SU-DHL-6 (cell line): ENCODE data around the gene F8A2.
"Not testable (repeated sequence)": the region's sequence is repeated elsewhere in the genome, so short reads cannot be mapped to it uniquely, and the experiment has no call there.

ENCODE experiments used
- H2AFZ ChIP-seq: fragments of 200-600 bp; sonication (generic); 2 replicates; pipeline ENCODE4 v1.6.1; 2014; ENCODE audit warnings: low read depth, mild to moderate bottlenecking, moderate library complexity, mixed read lengths, antibody characterized with exemption, low read length; ENCODE audit not compliant: severe bottlenecking
- H3F3A ChIP-seq: fragments of 200-600 bp; shearing (Covaris generic); 2 replicates; pipeline ENCODE4 v1.6.0; 2016; ENCODE audit warnings: antibody characterized with exemption, mild to moderate bottlenecking; ENCODE audit not compliant: insufficient read depth
- H3K27ac ChIP-seq: fragments of 200-600 bp; sonication (generic); 2 replicates; pipeline ENCODE4 v1.5.1; 2016; ENCODE audit warnings: low read depth, mild to moderate bottlenecking, low read length, moderate library complexity, mixed read lengths
- H3K27me3 ChIP-seq: fragments of 200-600 bp; sonication (generic), shearing (Covaris generic); 2 replicates; pipeline ENCODE4 v1.6.0; 2014; ENCODE audit warnings: mild to moderate bottlenecking, low read length
- H3K36me3 ChIP-seq: fragments of 200-600 bp; sonication (generic); 2 replicates; pipeline ENCODE4 v1.6.1; 2014; ENCODE audit warnings: mild to moderate bottlenecking, low read length, mixed read lengths
- H3K4me2 ChIP-seq: fragments of 300-600, 200-600 bp; shearing (Covaris generic), sonication (generic); 2 replicates; pipeline ENCODE4 v1.6.0; 2014; ENCODE audit warnings: low read length, low read depth, mild to moderate bottlenecking; ENCODE audit not compliant: poor library complexity, severe bottlenecking
- H3K4me3 ChIP-seq: fragments of 200-600 bp; sonication (generic); 2 replicates; pipeline ENCODE4 v1.5.1; 2014; ENCODE audit warnings: antibody characterized with exemption, low read length, mild to moderate bottlenecking, mixed read lengths; ENCODE audit not compliant: insufficient read depth, poor library complexity, severe bottlenecking
- H3K79me2 ChIP-seq: fragments of 200-600 bp; sonication (generic); 2 replicates; pipeline ENCODE4 v1.6.1; 2014; ENCODE audit warnings: mild to moderate bottlenecking, low read length, moderate library complexity; ENCODE audit not compliant: insufficient read depth
- H3K9ac ChIP-seq: fragments of 200-600 bp; sonication (generic); 2 replicates; pipeline ENCODE4 v1.7.0; 2014; ENCODE audit warnings: mild to moderate bottlenecking, low read length
- H3K9me2 ChIP-seq: fragments of 200-600 bp; sonication (generic); replicated peaks from 2 replicates; pipeline ENCODE4 v1.6.1; 2014; ENCODE audit warnings: low read length; ENCODE audit not compliant: insufficient read depth
- H3K9me3 ChIP-seq: fragments of 200-600 bp; sonication (generic); 2 replicates; pipeline ENCODE4 v1.6.1; 2014; ENCODE audit warnings: low read length, mixed read lengths; ENCODE audit not compliant: insufficient read depth
- H4K20me1 ChIP-seq: fragments of 200-600 bp; sonication (generic); 2 replicates; pipeline ENCODE4 v1.6.1; 2014; ENCODE audit warnings: low read depth, mild to moderate bottlenecking, antibody characterized with exemption, low read length, moderate library complexity, mixed read lengths
- EZH2phosphoT487 ChIP-seq: fragments of 200-600 bp; sonication (generic), shearing (Covaris generic); conservative IDR thresholded peaks from 2 replicates; pipeline ENCODE4 v1.6.1; 2018; ENCODE audit warnings: mild to moderate bottlenecking, antibody characterized with exemption, low read length, moderate library complexity, mixed read lengths
- TF ChIP-seq, protein P1 (sequence below): fragments of 200-600 bp; sonication (generic); IDR thresholded peaks from one replicate; pipeline ENCODE4 v1.5.1; 2017; ENCODE audit warnings: antibody characterized with exemption, mild to moderate bottlenecking, low read length, moderate library complexity; ENCODE audit not compliant: insufficient read depth, poor library complexity, severe bottlenecking

The F8A2 gene

DNA sequence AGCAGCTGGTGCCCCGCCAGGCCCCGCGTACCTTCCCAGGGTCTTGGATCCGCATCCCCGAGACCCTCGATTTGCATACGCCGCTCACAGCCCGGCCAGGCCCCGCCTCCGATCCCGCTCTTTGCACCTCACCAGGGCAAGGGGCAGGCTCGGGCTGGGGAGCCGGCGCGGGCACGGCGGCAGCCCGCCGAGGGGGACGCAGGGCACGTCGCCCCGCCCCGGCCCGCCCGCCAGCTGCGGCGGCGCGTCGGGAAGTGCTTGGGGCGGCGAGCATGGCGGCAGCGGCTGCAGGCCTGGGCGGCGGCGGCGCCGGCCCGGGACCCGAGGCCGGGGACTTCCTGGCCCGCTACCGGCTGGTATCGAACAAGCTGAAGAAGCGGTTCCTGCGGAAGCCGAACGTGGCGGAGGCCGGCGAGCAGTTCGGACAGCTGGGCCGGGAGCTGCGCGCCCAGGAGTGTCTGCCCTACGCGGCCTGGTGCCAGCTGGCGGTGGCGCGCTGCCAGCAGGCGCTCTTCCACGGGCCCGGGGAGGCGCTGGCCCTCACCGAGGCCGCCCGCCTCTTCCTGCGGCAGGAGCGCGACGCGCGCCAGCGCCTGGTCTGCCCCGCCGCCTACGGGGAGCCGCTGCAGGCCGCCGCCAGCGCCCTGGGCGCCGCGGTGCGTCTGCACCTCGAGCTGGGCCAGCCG lies at the start of gene F8A2:
Gene F8A2, plus strand, starts transcription at position 253 of the 686 bp plus-strand sequence. Its CDS starts 20 bp downstream, at position 273.
- not testable (repeated sequence) for H3K9ac ChIP-seq, H3K27ac ChIP-seq, H3K9me2 ChIP-seq, H3K79me2 ChIP-seq, H3K9me3 ChIP-seq, H3K27me3 ChIP-seq, H3F3A ChIP-seq, H3K4me2 ChIP-seq, H3K4me3 ChIP-seq, H2AFZ ChIP-seq, H4K20me1 ChIP-seq, H3K36me3 ChIP-seq

DNA sequence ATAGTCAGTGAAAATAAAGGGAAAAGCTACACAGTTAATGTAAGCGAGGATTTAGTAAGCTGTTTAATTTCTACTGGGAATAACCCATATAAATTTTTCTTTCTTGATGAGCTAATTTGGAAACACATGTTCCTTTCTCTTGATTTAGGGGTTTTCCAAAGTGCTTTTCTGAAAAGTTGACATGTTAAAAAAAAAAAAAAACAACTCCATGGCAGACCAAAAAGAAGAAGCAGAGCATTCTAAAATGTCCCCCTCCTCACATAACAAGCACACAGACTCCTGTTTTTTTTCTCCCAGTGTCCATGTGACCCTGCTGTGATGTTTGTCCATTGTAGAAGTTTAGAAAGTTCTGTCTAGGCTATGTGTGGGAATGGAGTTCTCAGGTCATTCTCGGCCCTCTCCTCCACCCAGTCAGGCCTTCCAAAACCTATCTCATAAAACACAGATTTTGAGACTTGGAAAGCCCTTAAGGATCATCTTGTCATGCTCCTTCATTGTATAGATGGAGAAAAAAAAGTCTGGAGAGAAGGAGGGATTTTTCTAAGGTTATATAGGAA lies 48.3 kb upstream of the F8A2 start:
- TF ChIP-seq EZH2phosphoT487: no peak
- TF ChIP-seq, protein P1, sequence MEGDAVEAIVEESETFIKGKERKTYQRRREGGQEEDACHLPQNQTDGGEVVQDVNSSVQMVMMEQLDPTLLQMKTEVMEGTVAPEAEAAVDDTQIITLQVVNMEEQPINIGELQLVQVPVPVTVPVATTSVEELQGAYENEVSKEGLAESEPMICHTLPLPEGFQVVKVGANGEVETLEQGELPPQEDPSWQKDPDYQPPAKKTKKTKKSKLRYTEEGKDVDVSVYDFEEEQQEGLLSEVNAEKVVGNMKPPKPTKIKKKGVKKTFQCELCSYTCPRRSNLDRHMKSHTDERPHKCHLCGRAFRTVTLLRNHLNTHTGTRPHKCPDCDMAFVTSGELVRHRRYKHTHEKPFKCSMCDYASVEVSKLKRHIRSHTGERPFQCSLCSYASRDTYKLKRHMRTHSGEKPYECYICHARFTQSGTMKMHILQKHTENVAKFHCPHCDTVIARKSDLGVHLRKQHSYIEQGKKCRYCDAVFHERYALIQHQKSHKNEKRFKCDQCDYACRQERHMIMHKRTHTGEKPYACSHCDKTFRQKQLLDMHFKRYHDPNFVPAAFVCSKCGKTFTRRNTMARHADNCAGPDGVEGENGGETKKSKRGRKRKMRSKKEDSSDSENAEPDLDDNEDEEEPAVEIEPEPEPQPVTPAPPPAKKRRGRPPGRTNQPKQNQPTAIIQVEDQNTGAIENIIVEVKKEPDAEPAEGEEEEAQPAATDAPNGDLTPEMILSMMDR: no peak
- Histone ChIP-seq H3K4me2 (no peak overlapping the region), H3K36me3 (no peaks in the 10 kb centered on the region), H3K27ac (no peak overlapping the region), H3K9me3 (no peaks in the 10 kb centered on the region), H3K27me3 (no peaks in the 10 kb centered on the region), H3K4me3 (no peak overlapping the region), H4K20me1 (no peaks in the 10 kb centered on the region), H2AFZ (no peak overlapping the region), H3F3A (no peaks in the 10 kb centered on the region), H3K9me2 (no peaks in the 10 kb centered on the region), H3K79me2 (no peaks in the 10 kb centered on the region), H3K9ac (no peak overlapping the region)

DNA sequence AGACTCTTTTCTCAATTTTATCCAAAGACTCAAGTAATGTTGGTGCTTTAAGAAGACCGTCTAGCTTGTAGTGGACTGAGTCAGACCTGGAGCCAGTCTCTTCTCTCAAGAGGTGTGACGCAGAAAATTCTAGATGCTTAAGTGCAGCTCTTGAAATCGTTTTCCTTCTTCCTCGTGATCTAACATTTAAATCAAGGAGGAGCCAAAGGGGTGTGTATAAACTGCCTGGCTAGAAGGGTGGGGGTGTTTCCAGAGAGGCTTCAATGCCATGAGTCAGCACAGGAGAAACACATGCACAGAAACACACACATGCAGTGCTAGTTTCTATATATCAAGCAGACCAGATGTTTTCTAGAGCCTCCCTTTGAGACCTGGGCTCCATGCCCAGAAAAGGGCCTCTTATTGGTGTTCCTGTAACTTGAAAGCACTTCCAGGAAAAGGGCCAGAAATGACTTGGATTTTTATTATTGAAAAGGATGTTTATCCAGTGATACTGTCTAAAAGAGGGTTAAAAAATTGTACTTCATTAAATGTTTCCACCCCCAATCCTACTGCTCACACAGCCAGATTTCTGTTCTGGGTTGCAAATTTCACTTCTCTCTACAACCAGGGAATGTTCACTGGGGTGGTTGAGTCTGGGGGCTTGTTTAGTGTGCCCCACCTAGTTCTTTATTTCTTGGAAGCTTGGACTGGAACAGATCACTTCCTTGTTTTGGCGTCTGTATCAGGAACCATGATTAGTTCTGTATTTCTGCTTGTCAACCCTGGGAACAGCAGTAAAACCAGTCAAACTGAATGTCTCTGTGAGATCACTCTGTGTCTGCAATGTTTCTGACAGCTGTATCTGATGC lies 47.2 kb upstream of the F8A2 start, which contains the start of gene CLIC2:
Gene CLIC2, minus strand, starts transcription at position 129 of the 851 bp plus-strand sequence. CDS start 187 bp downstream, outside the sequence.
- H3F3A ChIP-seq: no peaks in the 10 kb centered on the region
- H3K79me2 ChIP-seq: no peaks in the 10 kb centered on the region
- H3K36me3 ChIP-seq: no peaks in the 10 kb centered on the region
- TF ChIP-seq EZH2phosphoT487: no peak
- TF ChIP-seq, protein P1: no peak
- H3K9me3 ChIP-seq: no peaks in the 10 kb centered on the region
- no peak within 1 kb of the TSS for H3K9ac ChIP-seq
- H3K4me3 ChIP-seq: no peak within 1 kb of the TSS
- no peak within 1 kb of the TSS for H3K4me2 ChIP-seq
- H3K9me2 ChIP-seq: no peaks in the 10 kb centered on the region
- H4K20me1 ChIP-seq: no peaks in the 10 kb centered on the region
- H3K27me3 ChIP-seq: no peaks in the 10 kb centered on the region
- H3K27ac ChIP-seq: no peak within 1 kb of the TSS
- no peak within 1 kb of the TSS for H2AFZ ChIP-seq

DNA sequence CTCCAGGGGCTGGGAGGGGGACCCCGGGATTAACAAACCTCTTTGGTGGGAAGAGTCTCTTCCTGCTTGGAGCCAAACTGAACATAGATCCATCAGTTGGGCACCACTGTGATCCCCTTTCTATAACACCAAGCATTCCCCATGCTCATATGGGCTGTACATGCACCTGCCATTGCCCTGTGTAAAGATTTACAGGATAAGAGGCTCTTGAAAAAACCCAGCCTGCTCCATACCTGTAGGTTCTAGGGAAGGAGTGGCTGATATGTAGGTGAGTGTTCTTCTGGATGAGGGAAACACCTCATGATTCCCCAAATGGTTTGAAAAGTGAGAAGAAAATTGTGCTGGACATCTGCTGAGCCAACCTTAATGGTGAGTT lies 46.6 kb upstream of the F8A2 start:
- not testable (repeated sequence) for H3K27me3 ChIP-seq, H3K27ac ChIP-seq, H3K9ac ChIP-seq, H3K4me2 ChIP-seq, H3K36me3 ChIP-seq, H4K20me1 ChIP-seq, H3K4me3 ChIP-seq, H3K9me2 ChIP-seq, H2AFZ ChIP-seq, H3K79me2 ChIP-seq, H3F3A ChIP-seq, H3K9me3 ChIP-seq

DNA sequence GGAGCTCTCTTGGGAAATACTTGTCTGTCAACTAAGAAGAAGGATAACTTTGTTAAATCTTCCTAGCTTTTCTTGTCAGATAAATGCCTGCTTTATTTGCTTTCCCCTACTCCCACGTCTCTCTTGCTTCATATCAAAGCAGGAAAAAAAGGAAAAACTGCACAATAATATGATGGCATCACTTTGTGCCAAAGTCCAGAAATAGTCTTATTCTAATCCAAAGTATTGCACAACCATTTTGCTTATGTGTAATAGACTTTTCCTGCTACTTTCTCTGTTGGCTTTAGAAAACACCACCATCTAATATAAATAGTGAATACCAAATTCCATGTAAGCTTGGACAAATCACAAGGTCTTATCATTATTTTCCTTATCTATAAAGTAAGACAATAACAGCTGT lies 36.2 kb upstream of the F8A2 start:
- not testable (repeated sequence) for H3K9ac ChIP-seq, H3K9me3 ChIP-seq, H3K4me3 ChIP-seq, H3K79me2 ChIP-seq, H3K9me2 ChIP-seq, H3K36me3 ChIP-seq, H3K27ac ChIP-seq, H2AFZ ChIP-seq, H4K20me1 ChIP-seq, H3K27me3 ChIP-seq, H3F3A ChIP-seq, H3K4me2 ChIP-seq

DNA sequence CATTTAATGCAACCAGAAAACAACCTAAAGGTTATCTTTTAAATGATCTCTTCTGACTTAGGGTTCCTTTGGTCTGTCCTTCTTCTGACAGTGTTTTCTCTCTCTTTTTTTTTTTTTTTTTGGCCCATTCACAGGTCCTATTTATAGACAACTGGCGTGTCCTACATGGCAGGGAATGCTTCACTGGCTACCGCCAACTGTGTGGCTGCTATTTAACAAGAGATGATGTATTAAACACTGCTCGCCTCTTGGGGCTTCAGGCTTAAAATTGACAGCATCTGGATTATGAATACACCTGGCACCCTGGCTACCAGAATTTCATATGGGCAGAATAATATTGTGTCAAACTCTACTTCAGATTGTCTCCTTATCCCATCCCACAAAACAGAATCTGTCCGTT lies 32.4 kb upstream of the F8A2 start:
- H3K9me2 ChIP-seq, H3K9me3 ChIP-seq, H3K79me2 ChIP-seq, H3K27me3 ChIP-seq, H3K4me3 ChIP-seq, H3K4me2 ChIP-seq, H2AFZ ChIP-seq, H3K36me3 ChIP-seq, H4K20me1 ChIP-seq, H3K9ac ChIP-seq, H3K27ac ChIP-seq, H3F3A ChIP-seq: not testable (repeated sequence)
